GM18526 (cell line): ENCODE results near the gene GNL2.

Experiments
- POLR2A ChIP-seq: IDR thresholded peaks from 3 replicates; pipeline ENCODE4 v1.6.1; 2011; ENCODE audit not compliant: insufficient read length; ENCODE audit errors: extremely low read depth

Gene GNL2

DNA sequence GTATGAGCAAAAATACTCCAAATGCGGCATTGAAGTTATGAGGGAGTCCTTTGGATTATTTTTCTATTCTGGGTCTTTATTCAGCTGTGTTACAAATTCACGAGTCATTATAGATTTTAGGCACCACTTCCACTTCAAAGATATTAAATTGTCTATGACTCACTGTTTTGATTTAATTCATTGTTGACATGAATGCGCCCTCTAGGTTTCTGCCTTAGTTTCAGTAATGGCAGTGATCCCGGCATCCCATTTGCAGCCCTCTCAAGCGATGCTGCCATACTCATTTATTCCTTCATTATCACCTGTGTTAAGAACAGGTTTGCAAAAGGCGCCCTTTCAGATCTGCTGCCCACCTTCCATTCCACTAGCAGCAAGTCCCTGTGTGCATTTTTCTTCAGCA is 25.0 kb upstream of the GNL2 start:
- no peak for TF ChIP-seq POLR2A

DNA sequence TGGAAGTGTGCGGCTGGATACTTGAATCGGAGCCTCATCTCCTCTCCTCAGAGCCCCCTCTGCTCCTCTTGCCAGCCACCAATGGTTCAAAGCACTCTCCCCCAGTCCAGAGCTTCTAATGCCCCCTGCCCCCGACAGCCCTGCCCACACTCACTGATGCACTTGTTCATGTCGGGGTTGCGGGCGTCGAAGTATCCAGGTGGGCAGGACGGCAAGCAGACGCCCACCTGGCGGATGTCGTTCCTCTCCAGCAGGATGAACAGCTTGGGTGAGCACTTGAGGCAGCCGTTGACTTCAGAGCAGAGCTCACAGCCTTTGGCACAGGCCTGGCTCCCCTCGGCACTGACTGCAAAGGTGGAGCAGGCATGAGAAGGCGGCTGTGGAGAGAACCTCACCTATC is 20.6 kb upstream of the GNL2 start:
- TF ChIP-seq POLR2A: no peak

- no peak for TF ChIP-seq POLR2A
Measured at GRCh38 chr1:37614105-37614504, 18.4 kb upstream of the GNL2 start.

DNA sequence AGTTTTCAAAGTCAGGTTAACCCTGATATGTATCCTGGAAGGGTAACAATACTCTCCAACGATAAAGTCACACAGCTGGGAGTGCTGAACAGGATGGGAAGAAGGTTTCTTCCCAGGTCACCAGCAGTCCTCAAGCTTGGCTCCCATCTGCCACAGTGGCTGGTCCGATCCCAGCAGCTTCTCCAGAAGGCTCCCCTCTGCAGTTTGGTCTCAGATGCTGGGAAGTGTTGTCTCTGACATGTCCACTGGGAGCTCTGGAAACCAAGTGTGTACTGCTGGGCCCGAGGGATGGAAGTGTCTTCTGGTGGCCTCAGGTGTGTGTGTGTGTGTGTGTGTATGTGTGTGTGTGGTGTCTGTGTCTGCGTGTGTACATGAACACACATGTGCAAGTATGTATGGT is 16.4 kb upstream of the GNL2 start:
- TF ChIP-seq POLR2A: no peak

GRCh38 chr1:37609994-37610393 is 14.3 kb upstream of the GNL2 start:
- no peak for TF ChIP-seq POLR2A

DNA sequence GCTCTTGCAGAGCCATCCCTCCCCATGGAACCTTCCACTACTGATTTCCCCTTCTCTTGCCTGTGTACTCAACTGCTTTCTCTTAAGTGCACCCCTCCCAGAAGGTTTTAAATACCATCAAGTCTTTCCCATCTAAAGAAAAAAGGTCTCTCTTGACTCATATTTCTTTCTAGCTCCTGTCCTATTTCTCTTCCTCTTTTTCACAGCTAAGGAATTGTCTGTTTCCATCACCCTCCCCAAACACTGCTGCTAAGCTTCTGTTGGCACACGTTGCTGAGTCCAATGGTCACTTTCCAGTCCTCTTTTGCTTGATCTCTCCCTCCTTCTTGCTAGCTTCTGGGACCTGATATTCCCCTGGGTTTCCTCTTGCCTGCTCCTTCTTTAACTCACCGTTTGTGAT is 13.3 kb upstream of the GNL2 start:
- no peak for TF ChIP-seq POLR2A

DNA sequence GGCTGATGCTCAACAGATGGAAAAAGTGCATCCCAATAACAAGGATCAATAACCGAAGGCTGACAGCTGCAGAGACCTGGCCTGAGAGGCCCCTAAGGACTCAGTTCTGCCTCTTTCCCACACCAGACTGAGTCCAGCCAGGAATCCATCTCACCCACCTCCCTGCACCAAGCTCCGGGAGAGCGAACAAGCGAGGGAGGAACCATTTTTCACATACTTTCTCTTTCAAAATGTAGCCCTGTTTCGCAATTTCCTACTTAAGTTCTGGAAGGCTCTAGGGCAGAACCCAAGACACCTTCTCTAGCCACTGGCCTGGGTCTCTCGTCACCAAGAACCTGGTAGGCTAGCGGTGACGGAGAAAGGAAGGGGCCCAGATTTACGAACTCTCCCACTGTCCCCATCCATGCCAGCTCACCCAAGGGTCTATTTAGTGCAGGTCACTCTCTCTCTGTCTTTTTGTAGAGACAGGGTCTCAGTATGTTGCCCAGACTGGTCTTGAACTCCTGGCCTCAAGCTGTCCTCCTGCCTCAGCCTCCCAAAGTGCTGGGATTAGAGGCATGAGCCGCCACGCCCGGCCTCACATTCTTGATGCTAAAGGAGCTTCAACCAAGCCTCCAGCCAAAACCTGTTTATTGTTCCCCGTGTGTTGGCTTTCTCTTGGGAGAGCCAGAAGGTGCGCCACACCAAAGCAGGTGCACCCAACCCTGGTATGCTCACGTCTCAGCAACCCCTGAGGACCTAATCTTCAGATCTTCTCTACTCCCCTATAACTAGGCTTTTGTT is 10.9 kb upstream of the GNL2 start:
- no peak for TF ChIP-seq POLR2A

DNA sequence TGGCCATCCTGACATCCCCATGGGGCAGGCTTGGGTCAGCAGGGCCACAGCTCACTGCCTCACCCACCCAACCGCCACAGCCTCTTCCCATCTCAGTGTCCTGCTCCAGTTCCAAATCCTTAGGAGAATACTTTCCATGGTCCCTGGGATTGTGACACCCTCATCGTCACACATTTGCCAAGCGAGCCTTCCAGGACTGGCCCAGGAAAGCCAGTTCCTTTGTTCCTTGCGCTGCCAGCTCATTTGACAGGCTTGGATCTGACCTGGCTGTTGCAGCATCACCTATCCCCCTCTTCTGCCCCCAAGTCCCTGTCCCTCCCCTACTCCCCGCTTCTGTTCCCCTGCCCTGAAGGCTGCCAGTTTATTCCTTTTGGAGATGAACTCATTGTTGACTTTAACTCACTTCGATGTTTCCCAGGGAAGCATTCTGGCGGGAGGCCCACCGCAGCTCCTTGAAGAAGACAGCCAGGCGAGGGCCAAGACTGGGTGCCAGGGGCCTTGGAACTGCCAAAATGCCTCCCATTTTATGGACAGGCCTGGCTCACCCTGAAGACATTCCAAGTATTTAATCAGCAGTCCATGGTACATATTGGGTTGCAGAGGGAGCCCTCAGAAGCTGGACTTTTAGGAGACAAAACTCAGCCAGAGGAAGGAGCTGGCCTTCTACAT is 10.2 kb upstream of the GNL2 start:
- no peak for TF ChIP-seq POLR2A

DNA sequence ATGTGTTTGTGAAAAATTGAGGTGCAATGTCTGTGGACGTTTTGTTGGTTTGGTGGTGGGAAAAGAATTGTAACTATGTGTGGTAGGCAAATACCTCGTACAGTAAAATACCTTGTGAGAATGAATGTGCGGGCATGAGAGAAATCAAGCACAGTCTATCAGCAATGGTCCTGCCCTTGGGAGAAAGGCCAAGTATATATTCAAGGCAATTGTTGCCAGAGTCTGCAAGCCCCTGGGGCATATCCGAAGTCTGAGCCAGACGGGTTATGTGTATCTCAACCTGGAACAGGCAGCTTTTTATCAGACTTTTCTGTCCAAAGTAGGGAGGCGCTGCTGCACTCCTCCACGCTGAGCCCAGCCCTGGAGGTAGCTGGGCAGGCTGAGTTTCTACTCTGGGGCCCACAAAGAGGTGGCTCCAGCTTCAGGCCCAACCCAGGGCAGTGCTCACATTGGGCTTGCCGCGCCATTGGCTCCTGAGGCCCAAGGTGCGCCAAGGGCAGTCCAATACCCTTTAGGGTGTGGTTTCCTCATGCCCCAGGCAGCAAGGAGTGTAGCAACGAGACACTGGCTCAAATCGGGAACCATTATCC is 9.4 kb upstream of the GNL2 start:
- no peak for TF ChIP-seq POLR2A

DNA sequence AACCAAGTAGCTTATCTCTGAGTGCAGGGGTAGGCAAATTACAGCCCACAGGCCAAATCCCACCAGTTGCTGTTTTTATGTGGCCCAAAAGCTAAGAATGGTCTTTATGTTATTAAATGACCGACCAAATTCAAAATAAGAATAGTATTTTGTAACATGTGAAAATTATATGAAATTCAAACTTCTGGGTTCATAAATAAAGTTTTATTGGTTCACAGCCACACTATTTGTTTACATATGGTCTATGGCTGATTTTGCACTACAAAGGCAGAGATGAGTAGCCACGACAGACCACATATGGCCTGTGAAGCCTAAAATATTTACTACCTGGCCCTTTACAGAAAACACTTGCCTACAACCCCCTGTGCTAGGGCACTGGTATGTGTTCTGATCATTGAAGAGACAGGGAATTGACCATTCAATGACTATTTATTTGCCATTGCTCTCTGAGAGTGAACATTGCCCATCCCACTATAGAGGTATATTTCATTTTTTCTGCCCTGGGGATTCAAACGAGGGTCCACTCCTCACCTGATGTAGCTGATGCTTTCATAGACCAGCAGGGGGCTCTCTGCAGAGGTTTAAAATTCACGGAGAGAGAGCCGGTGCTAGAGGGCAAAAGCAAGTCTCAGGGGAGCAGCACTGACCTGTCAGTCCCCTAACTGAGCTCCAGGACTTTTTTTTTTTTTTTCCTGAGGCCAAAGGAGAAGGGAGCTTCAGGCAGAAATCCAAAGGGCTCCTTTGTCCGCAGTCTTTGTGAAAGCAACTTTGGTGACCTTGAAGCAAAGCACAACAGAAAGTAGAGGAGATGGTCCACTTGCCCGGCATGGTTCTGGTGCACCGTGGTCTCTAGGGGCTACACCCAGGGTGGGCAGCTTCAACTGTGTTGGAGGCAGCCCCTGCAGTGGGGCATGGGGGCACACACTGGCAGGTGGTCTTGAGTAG is 7.3 kb upstream of the GNL2 start:
- no peak for TF ChIP-seq POLR2A

- no peak for TF ChIP-seq POLR2A
Measured at GRCh38 chr1:37601441-37601840, 5.7 kb upstream of the GNL2 start.

GRCh38 chr1:37599940-37600339 is 4.2 kb upstream of the GNL2 start:
- no peak for TF ChIP-seq POLR2A

DNA sequence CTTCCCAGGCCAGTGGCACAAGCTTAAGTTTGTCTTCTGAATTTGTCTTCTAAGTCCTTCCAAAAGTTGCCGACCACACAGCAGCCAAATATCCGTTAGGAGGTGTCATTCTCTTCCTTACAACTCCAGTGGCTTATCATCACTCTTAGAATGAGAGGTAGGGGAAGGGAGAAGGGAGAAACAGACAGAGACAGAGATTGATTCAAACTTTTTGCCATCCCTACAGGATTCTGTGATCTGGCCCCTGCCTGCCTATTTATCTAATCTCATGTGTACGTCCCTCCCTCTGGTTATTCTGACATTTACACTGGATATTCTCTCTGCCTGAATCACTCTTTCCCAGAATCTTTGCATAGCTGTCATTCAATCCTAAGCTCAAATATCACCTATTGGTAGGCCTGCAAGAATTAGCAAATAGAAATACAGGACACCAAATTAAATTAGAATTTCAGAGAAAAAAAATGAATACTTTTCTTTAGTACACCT is 488 bp upstream of the GNL2 start:
- TF ChIP-seq POLR2A: no peak

GRCh38 chr1:37593726-37594125 is 2.0 kb downstream of the GNL2 start:
- no peak for TF ChIP-seq POLR2A

GRCh38 chr1:37588939-37589338 is 6.8 kb downstream of the GNL2 start:
- no peak for TF ChIP-seq POLR2A

GRCh38 chr1:37575692-37576091 is 20.0 kb downstream of the GNL2 start:
- TF ChIP-seq POLR2A: no peak
